NOMO-1 (cell line): ENCODE data around the gene GOLGA7B.

ENCODE experiments used
- DNase-seq, 2 experiments: peaks; one replicate each; lab custom pipeline; 2025; ENCODE audit not compliant: unreplicated experiment in 2 of 2; lab: John Stamatoyannopoulos, UW

GOLGA7B gene

GRCh38 chr10:97891497-97892167 lies 42.0 kb downstream of the GOLGA7B start:
- no peak for DNase-seq

GRCh38 chr10:97892506-97892905 lies 42.9 kb downstream of the GOLGA7B start:
- DNase-seq: no peak

- DNase-seq: no peak
Measured at GRCh38 chr10:97892939-97893338, 43.3 kb downstream of the GOLGA7B start.

GRCh38 chr10:97894092-97894491 lies 44.4 kb downstream of the GOLGA7B start:
- no peak for DNase-seq

GRCh38 chr10:97895084-97895483 lies 45.4 kb downstream of the GOLGA7B start:
- no peak for DNase-seq

- no peak for DNase-seq
Measured at GRCh38 chr10:97895915-97896314, 46.3 kb downstream of the GOLGA7B start.

GRCh38 chr10:97896756-97897358 lies 47.2 kb downstream of the GOLGA7B start:
- no peak for DNase-seq

GRCh38 chr10:97898429-97898828 lies 48.8 kb downstream of the GOLGA7B start:
- peak in 1 of 2 experiments; percentile 10 for DNase-seq

GRCh38 chr10:97901381-97901780 lies 51.7 kb downstream of the GOLGA7B start:
- DNase-seq: no peak

- DNase-seq: no peak
Measured at GRCh38 chr10:97903128-97904017, 53.7 kb downstream of the GOLGA7B start.

- DNase-seq: no peak
Measured at GRCh38 chr10:97904018-97904381, 54.4 kb downstream of the GOLGA7B start.

GRCh38 chr10:97904576-97904975 lies 54.9 kb downstream of the GOLGA7B start:
- no peak for DNase-seq

- no peak for DNase-seq
Measured at GRCh38 chr10:97905276-97905675, 55.6 kb downstream of the GOLGA7B start.

GRCh38 chr10:97907211-97907610 lies 57.6 kb downstream of the GOLGA7B start:
- no peak for DNase-seq

- no peak for DNase-seq
Measured at GRCh38 chr10:97907830-97908229, 58.2 kb downstream of the GOLGA7B start.

- DNase-seq: no peak
Measured at GRCh38 chr10:97910661-97911060, 61.0 kb downstream of the GOLGA7B start.

GRCh38 chr10:97911217-97911616 lies 61.6 kb downstream of the GOLGA7B start:
- DNase-seq: no peak

- no peak for DNase-seq
Measured at GRCh38 chr10:97913193-97913592, 63.5 kb downstream of the GOLGA7B start.

- no peak for DNase-seq
Measured at GRCh38 chr10:97913614-97914013, 64.0 kb downstream of the GOLGA7B start.

- DNase-seq: no peak
Measured at GRCh38 chr10:97914171-97914836, 64.7 kb downstream of the GOLGA7B start.

- peak in 1 of 2 experiments; percentile 45 for DNase-seq
Measured at GRCh38 chr10:97914837-97915211, 65.2 kb downstream of the GOLGA7B start.
